ENCODE results near the gene CALY. TPM values are rescaled to one million over a fixed set of nuclear protein-coding genes. Genes with fewer than 3 reads are reported as not detected.

Gene CALY
- total RNA-seq, 1 donor from 2014 or later, result 19.8 TPM

- no peaks in the 10 kb centered on the region for H3K36me3 Mint-ChIP-seq (ENCODE audit: unreplicated experiment)
- peaks cover 12% of the 10 kb centered on the region for H3K27me3 Mint-ChIP-seq (ENCODE audit: unreplicated experiment)
- H3K4me3 Mint-ChIP-seq (ENCODE audit: unreplicated experiment), result no peak overlapping the region
- DNase-seq, result no peak
- H3K9me3 Mint-ChIP-seq (ENCODE audit: unreplicated experiment), result peaks cover 13% of the 10 kb centered on the region
- no peak for TF ChIP-seq CTCF (IDR thresholded peaks at IDR 0.05; ENCODE audit: partially characterized antibody, unreplicated experiment)
- H3K4me1 Mint-ChIP-seq (ENCODE audit: low read depth, unreplicated experiment), result peaks cover 20% of the 10 kb centered on the region
- H3K27ac Mint-ChIP-seq (ENCODE audit: unreplicated experiment), result no peak overlapping the region
These were observed 26.3 kb downstream of the CALY start for GRCh38 chr10:133310399-133310755.

DNA sequence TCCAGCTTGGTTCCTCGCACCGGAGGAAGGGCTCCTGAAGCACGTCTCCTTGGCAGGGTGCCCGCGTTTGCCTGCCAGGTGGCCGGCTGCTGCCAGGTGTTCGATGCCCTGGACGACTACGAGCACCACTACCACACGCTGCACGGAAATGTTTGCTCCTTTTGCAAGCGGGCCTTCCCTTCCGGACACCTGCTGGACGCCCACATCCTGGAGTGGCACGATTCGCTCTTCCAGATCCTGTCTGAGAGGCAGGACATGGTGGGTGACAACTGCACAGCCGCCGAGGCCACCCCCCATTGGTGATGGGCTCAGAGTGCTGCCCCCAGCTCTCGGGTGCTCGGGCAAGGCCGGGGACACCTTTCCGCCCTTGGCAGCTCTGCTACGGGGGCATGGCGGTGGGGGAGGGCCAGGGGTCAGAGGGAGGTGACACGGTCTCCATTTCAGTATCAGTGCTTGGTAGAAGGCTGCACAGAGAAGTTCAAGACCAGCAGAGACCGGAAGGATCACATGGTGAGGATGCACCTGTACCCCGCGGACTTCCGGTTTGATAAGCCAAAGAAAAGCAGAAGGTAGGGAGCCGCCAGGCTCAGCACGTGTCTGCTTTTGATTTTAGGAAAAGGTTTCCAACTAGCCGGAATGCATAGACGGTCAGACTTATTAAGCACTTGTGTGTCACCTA is 26.8 kb downstream of the CALY start:
- H3K27me3 Mint-ChIP-seq (ENCODE audit: unreplicated experiment), result peaks cover 13% of the 10 kb centered on the region
- DNase-seq, result no peak
- no peak for TF ChIP-seq CTCF (IDR thresholded peaks at IDR 0.05; ENCODE audit: partially characterized antibody, unreplicated experiment)
- peak overlapping the region; percentile 73 for H3K4me3 Mint-ChIP-seq (ENCODE audit: unreplicated experiment)
- peaks cover 13% of the 10 kb centered on the region for H3K9me3 Mint-ChIP-seq (ENCODE audit: unreplicated experiment)
- H3K4me1 Mint-ChIP-seq (ENCODE audit: low read depth, unreplicated experiment), result peaks cover 20% of the 10 kb centered on the region
- no peaks in the 10 kb centered on the region for H3K36me3 Mint-ChIP-seq (ENCODE audit: unreplicated experiment)
- H3K27ac Mint-ChIP-seq (ENCODE audit: unreplicated experiment), result peak overlapping the region; percentile 43

- TF ChIP-seq CTCF (IDR thresholded peaks at IDR 0.05; ENCODE audit: partially characterized antibody, unreplicated experiment), result no peak
- Mint-ChIP-seq H3K27ac (ENCODE audit: unreplicated experiment) (peak overlapping the region; percentile 43), H3K9me3 (ENCODE audit: unreplicated experiment) (peaks cover 9% of the 10 kb centered on the region), H3K4me1 (ENCODE audit: low read depth, unreplicated experiment) (peaks cover 16% of the 10 kb centered on the region), H3K27me3 (ENCODE audit: unreplicated experiment) (peaks cover 13% of the 10 kb centered on the region), H3K4me3 (ENCODE audit: unreplicated experiment) (peak overlapping the region; percentile 73), H3K36me3 (ENCODE audit: unreplicated experiment) (no peaks in the 10 kb centered on the region)
- peak; percentile 96 for DNase-seq
These were observed 27.5 kb downstream of the CALY start for GRCh38 chr10:133309100-133309719.

DNA sequence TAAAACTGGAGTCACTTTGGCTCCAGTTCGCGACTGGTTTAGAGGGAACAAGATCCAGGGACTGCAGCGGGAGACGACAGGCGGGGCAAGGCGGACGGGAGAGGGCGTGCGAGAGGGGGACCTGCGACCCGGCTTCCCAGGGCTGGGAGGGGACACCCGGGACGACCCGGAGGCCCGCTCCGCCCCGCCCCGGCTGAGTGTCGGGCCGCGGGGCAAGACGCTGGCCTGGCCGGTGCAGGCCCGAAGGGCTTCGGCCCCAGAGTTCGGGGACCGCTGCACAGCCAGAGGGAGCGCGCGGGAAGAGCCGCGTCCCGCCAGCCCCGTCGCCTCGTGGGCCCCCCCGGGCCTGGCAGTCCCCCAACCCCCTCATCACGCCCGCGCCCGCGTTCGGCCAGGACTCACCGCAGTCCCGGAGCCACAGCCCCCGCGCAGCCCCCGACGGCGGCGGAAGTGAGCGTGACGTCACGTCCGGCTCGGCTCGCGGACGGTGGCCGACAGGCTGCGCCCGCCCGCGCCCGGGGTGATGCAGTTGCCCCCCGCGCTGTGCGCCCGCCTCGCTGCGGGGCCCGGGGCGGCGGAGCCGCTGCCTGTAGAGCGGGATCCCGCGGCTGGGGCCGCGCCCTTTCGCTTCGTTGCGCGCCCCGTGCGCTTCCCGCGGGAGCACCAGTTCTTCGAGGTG is 28.1 kb downstream of the CALY start, which contains the start of the genes TUBGCP2 and ZNF511:
TUBGCP2 (minus strand) TSS at position 452 of the 679 bp plus-strand sequence. CDS start 5,931 bp downstream, outside the sequence.
ZNF511 (plus strand) TSS at position 494 of the 679 bp plus-strand sequence; CDS start at position 524, 30 bp downstream.
- H3K27me3 Mint-ChIP-seq (ENCODE audit: unreplicated experiment), result peaks cover 16% of the 10 kb centered on the region
- peaks cover 15% of the 10 kb centered on the region for H3K4me1 Mint-ChIP-seq (ENCODE audit: low read depth, unreplicated experiment)
- H3K4me3 Mint-ChIP-seq (ENCODE audit: unreplicated experiment), result peak within 1 kb of the TSS; percentile 98
- TF ChIP-seq CTCF (IDR thresholded peaks at IDR 0.05; ENCODE audit: partially characterized antibody, unreplicated experiment), result no peak
- peak within 1 kb of the TSS; percentile 91 for H3K27ac Mint-ChIP-seq (ENCODE audit: unreplicated experiment)
- peaks cover 8% of the 10 kb centered on the region for H3K9me3 Mint-ChIP-seq (ENCODE audit: unreplicated experiment)
- no peaks in the 10 kb centered on the region for H3K36me3 Mint-ChIP-seq (ENCODE audit: unreplicated experiment)
- peak; percentile 90 for DNase-seq
